Psoas muscle (tissue), 8 donors: Measurements from ENCODE around the gene PPM1F. TPM values are rescaled to one million over a fixed set of nuclear protein-coding genes. Genes with fewer than 3 reads are reported as not detected.
"Not testable (repeated sequence)": the region's sequence is repeated elsewhere in the genome, so short reads cannot be mapped to it uniquely, and the experiment has no call there.

Experiments used
- ATAC-seq, 4 donors: fragments of 200-7000 bp; cut with Tn5 transposase; one replicate each; pipeline ENCODE4 v1.9.1; 2020; ENCODE audit warnings: moderate library complexity in 3 of 4, mild to moderate bottlenecking in 2 of 4
- DNase-seq, 2 donors: peaks; one replicate each; pipeline ENCODE4 v3.0.0-alpha.2; 2020
- H3K27ac ChIP-seq: fragments of 200-600 bp; one replicate; pipeline ENCODE4 v1.8.0; 2022
- H3K27me3 ChIP-seq, 3 donors: fragments of 200-600 bp in 1 of 3; one replicate each; pipeline versions ENCODE4 v1.6.1 to v1.8.0; 2013 to 2022; ENCODE audit warnings: low read length in 2 of 3, mild to moderate bottlenecking in 2 of 3, moderate library complexity in 1 of 3; ENCODE audit not compliant: insufficient read depth in 3 of 3
- H3K36me3 ChIP-seq, 2 donors: fragments of 200-600 bp in 1 of 2; one replicate each; pipeline versions ENCODE4 v1.6.1 to v1.8.0; 2013 to 2022; ENCODE audit warnings: low read depth in 1 of 2, mild to moderate bottlenecking in 1 of 2, moderate library complexity in 1 of 2; ENCODE audit not compliant: insufficient read depth in 1 of 2
- H3K4me1 ChIP-seq: fragments of 200-600 bp; one replicate; pipeline ENCODE4 v1.8.0; 2022
- H3K4me3 ChIP-seq: fragments of 200-600 bp; one replicate; pipeline ENCODE4 v1.8.0; 2022; ENCODE audit warnings: mild to moderate bottlenecking
- H3K9me3 ChIP-seq: fragments of 200-600 bp; one replicate; pipeline ENCODE4 v1.8.0; 2022
- WGBS, 3 donors: extraction: QIAGEN DNeasy Blood & Tissue Kit; methylation state at CpG; one replicate each; pipeline versions ENCODE4 v1.1.6 to v1.1.7; 2013; 5-methylcytosine and 5-hydroxymethylcytosine counted together
- intact Hi-C, 2 donors: fragments of 100-400 bp; cut with DNase I; formaldehyde crosslinking; loops; one replicate each; pipeline versions ENCODE4 v1.11.0 to v1.14.2; 2022
- polyA plus RNA-seq, 3 donors: library from polyadenylated mRNA; stranded (reverse); fragments of 200-250 nt; gene quantifications; one replicate each; pipeline ENCODE4 v1.2.3, GENCODE V29; 2013
- total RNA-seq, 4 donors: library from RNA; stranded (reverse); fragmentation: NEBNext Ultra II Directional in 2 of 4; extraction: Animal tissue kit (Norgen Biotek cat#: 25700) in 2 of 4; gene quantifications; one replicate each; pipeline versions ENCODE4 v1.2.1 to v1.2.4, GENCODE V29; 2021 to 2023
- TF ChIP-seq, protein P1 (sequence below): fragments of 200-600 bp; IDR thresholded peaks from one replicate; pipeline ENCODE4 v1.8.0; 2022; ENCODE audit warnings: antibody characterized with exemption
- donor health status: healthy with polysubstance abuse.
- donor health status: DM: no; HTN: no; CAD: no; lungs with moderate emphysema.
- donor health status: Bipolar disorder and iron deficiency.
- donor health status: healthy.
- donor health status: DM: yes; HTN: yes; CAD: no.
- donor health status: DM: no; HTN: no; CAD: no.
- donor health status: DM: no; HTN: no; CAD: no.
- donor health status: DM: yes; HTN: yes; CAD: no.

The PPM1F gene
- total and polyA plus RNA-seq, 7 donors, result 8.1 to 29.5 (median 13.1) TPM

DNA sequence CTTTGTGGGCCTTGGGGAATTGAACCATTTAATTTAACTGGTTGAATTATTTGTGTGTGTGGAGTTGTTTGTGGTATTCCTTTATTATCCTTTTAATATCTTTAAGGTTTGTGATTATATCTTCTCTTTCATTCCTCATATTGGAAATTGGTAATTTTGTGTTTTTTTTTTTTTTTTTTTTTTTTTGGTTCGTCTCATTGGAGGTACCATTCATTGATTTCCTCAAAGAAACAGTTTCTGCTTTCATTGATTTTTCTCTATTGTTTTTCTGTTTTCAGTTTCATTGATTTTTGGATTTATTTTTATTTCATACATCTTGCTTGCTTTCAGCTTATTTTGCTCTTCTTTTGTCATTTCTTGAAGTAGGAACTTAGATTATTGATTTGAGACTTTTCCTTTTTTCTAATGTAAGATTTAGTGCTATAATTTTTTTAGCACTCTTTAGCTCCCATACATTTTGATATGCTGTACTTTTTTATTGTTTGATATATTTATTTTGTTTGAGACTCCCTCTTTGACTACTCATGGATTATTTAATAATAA is 54.2 kb downstream of the PPM1F start:
- H3K4me1 ChIP-seq, result no peaks in the 10 kb centered on the region

DNA sequence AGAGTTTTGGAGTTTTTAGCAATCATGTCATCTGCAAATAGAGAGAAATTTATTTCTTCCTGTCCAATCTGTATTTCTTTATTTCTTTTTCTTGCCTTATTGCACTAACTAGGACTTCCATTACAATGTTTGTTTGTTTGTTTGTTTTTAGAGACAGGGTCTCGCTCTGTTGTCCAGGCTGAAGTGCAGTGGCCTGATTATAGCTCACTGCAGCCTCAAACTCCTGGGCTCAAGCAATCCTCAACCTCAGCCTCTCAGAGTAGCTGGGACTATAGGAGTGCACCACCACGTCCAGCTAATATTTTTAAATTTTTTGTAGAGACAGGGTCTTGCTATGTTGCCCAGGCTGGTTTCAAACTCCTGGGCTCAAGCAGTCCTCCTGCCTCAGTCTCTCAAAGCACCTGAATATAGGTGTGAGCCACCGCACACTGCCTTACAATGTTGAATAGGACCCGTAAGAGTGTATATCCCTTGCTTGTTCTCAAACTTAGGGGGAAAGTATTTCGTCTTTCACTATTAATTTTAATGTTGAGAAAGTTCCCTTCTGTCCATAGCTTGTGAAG is 55.6 kb downstream of the PPM1F start:
- Histone ChIP-seq H3K36me3 (no peaks in the 10 kb centered on the region), H3K4me1 (no peaks in the 10 kb centered on the region), H3K4me3 (no peak overlapping the region), H3K27ac (no peak overlapping the region), H3K27me3 (no peaks in the 10 kb centered on the region), H3K9me3 (no peaks in the 10 kb centered on the region)
- intact Hi-C loops, result no loop called here
- no peak for ATAC-seq
- peak in 1 of 2 donors; percentile 8 for DNase-seq
- TF ChIP-seq, protein P1, sequence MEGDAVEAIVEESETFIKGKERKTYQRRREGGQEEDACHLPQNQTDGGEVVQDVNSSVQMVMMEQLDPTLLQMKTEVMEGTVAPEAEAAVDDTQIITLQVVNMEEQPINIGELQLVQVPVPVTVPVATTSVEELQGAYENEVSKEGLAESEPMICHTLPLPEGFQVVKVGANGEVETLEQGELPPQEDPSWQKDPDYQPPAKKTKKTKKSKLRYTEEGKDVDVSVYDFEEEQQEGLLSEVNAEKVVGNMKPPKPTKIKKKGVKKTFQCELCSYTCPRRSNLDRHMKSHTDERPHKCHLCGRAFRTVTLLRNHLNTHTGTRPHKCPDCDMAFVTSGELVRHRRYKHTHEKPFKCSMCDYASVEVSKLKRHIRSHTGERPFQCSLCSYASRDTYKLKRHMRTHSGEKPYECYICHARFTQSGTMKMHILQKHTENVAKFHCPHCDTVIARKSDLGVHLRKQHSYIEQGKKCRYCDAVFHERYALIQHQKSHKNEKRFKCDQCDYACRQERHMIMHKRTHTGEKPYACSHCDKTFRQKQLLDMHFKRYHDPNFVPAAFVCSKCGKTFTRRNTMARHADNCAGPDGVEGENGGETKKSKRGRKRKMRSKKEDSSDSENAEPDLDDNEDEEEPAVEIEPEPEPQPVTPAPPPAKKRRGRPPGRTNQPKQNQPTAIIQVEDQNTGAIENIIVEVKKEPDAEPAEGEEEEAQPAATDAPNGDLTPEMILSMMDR, result no peak
- 90 to 94% (median 91%) methylated on average over 5 of the region's 5 CpGs for WGBS, 3 donors

More for the DNA sequence above, 54.2 kb downstream of the PPM1F start:
- DNase-seq (no peak), ATAC-seq (no peak)
- intact Hi-C loops, result no loop called here
- Histone ChIP-seq H3K36me3 (no peaks in the 10 kb centered on the region), H3K27me3 (no peaks in the 10 kb centered on the region), H3K9me3 (no peaks in the 10 kb centered on the region), H3K27ac (no peak overlapping the region), H3K4me3 (no peak overlapping the region)
- WGBS, 3 donors, result 76 to 91% (median 80%) methylated on average over 1 of the region's 1 CpG
- TF ChIP-seq, protein P1, result no peak

DNA sequence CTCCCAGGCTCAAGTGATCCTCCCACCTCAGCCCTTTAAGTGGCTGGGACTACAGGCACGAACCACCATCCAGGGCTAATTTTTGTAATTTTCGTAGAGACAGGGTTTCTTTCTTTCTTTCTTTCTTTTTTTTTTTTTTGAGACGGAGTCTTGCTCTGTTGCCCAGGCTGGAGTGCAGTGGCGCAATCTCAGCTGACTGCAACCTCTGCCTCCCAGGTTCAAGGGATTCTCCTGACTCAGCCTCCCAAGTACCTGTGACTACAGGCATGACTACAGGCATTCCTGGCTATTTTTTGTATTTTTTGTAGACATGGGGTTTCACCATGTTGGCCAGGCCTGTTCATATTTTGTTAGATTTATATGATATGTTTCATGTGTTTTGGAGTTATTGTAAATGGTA is 56.4 kb downstream of the PPM1F start:
- intact Hi-C loops, ATAC-seq, H3K27me3 ChIP-seq, H3K27ac ChIP-seq, H3K9me3 ChIP-seq, H3K4me3 ChIP-seq, H3K36me3 ChIP-seq, H3K4me1 ChIP-seq: not testable (repeated sequence)
- DNase-seq, result peak in 1 of 2 donors; percentile 6
- 88 to 90% (median 89%) methylated on average over 4 of the region's 4 CpGs for WGBS, 3 donors

DNA sequence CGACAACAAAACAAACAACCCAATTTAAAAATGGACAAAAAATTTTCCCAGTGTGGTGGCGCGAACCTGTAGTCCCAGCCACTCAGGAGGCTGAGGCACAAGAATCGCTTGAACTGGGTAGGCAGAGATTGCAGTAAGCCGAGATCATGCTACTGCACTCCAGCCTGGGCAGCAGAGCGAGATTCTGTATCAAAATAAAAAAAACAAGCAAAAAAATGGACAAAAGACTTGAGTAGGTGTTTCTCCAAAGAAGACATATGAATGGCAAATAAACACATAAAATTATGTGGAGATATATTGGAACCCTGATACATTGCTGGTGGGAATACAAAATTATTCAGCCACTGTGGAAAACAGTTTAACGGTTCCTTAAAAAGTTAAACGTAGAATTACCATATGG is 57.8 kb downstream of the PPM1F start:
- TF ChIP-seq, protein P1, result no peak
- 90 to 91% (median 90%) methylated on average over 8 of the region's 8 CpGs for WGBS, 3 donors
- Histone ChIP-seq H3K4me3 (no peak overlapping the region), H3K9me3 (no peaks in the 10 kb centered on the region), H3K36me3 (no peaks in the 10 kb centered on the region), H3K27me3 (no peaks in the 10 kb centered on the region), H3K4me1 (no peaks in the 10 kb centered on the region), H3K27ac (no peak overlapping the region)
- peak in 1 of 2 donors; percentile 8 for DNase-seq
- intact Hi-C loops, result no loop called here
- ATAC-seq, result no peak

DNA sequence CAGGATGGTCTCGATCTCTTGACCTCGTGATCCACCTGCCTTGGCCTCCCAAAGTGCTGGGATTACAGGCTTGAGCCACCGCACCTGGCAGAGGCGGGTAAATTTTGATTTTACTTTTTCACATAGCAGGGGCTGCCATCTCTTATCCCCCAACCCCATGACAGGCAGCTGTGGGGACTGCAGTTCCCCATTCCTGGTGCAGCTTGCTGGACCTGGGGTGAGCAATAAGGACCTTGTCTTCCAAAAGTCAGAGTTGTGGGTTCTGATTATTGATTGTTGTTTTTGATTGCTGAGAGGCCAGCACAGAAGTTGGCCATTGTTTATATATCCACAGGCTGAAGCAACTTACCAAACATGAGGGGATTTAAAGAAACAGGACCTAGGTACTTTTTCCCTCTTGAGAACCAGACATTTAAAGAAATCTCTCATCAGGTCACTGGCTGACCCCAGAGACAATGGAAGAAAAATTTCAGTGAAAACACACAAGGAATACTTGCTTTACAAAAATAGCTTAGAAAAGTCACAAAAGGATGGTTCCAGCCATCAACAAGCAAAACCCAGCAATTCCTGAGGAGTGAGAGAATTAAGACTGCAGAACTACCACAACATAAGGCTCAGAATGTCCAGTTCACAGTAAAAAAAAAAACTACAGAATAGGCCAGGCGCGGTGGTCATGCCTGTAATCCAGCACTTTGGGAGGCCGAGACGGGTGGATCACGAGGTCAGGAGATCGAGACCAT is 63.2 kb downstream of the PPM1F start:
- no peaks in the 10 kb centered on the region for H3K27me3 ChIP-seq
- no peak for DNase-seq
- TF ChIP-seq, protein P1, result no peak
- intact Hi-C loops, result no loop called here
- H3K36me3 ChIP-seq, result no peaks in the 10 kb centered on the region
- no peaks in the 10 kb centered on the region for H3K9me3 ChIP-seq
- H3K27ac ChIP-seq, result no peak overlapping the region
- no peak for ATAC-seq
- H3K4me1 ChIP-seq, result no peaks in the 10 kb centered on the region
- H3K4me3 ChIP-seq, result no peak overlapping the region
- 64 to 78% (median 66%) methylated on average over 10 of the region's 10 CpGs for WGBS, 3 donors
